Medulla oblongata (tissue), 1 donor: Measurements from ENCODE around the gene CDC42SE2.
A peak's percentile ranks its signal among the peaks of the same experiment; 100 is the strongest.
"Not testable (repeated sequence)": the region's sequence is repeated elsewhere in the genome, so short reads cannot be mapped to it uniquely, and the experiment has no call there.

Experiments
- DNase-seq: peaks from one replicate; pipeline ENCODE4 v3.0.0-alpha.2; 2015; ENCODE audit errors: extremely low spot score

CDC42SE2 gene

DNA sequence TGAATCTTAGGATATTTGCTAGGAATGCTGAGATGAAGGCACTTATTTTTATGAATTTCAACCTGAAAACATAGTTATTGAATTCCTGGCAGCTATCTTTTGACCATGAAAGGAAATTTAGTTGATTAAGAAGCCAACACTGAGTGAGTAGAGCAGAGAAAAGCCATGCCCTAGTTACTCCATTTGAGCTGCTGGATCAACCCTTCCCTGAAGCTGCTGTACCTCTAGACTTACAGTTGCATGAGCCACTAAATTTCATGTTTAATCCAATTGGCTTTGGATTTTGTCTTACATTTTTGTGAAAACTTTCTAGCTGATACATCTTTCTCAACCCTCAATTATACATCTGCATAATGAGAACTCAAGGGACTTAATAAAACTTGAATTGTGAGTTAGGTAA, 54.6 kb downstream of the CDC42SE2 start:
- DNase-seq, result no peak

DNA sequence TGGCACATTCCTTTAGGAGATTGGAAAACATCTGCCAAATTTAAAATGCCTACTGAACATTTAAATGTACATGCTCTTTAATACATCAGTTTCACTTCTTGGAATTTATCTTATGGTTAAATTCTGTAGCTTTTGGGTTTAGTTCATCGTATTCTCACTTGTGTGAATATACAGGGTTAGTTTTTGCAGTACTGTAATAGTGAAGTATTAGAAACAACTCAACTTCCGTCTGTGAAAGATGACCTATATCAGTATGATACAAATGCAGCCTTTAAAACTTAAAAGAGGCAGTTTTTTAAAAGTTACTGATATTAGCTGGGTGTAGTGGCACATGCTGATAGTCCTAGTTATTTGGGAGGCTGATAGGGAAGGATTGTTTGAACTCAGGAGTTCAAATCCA, 57.2 kb downstream of the CDC42SE2 start:
- no peak for DNase-seq

- no peak for DNase-seq
Observed at GRCh38 chr5:131322926-131323325, 59.1 kb downstream of the CDC42SE2 start.

DNA sequence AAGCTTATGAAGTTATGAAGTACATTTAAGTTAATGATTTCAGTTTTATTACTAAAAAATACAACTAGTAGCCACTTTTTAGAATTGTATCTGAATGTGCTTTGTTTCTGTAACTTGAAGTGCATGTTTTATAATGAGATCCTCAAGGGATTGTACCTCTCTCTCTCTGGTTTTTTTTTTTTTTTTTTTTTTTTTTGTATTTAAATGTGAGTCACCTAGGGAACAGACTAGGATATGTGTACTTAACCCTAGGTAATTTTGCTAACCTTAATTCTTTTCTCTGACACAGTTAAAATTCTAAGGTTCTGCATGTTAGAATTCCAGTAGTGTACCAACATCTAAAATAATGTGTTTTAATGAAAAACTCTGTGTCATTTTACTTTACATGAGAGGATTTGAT, 59.5 kb downstream of the CDC42SE2 start:
- DNase-seq, result no peak

- peak; percentile 88 for DNase-seq
Observed at GRCh38 chr5:131324303-131324702, 60.5 kb downstream of the CDC42SE2 start.

DNA sequence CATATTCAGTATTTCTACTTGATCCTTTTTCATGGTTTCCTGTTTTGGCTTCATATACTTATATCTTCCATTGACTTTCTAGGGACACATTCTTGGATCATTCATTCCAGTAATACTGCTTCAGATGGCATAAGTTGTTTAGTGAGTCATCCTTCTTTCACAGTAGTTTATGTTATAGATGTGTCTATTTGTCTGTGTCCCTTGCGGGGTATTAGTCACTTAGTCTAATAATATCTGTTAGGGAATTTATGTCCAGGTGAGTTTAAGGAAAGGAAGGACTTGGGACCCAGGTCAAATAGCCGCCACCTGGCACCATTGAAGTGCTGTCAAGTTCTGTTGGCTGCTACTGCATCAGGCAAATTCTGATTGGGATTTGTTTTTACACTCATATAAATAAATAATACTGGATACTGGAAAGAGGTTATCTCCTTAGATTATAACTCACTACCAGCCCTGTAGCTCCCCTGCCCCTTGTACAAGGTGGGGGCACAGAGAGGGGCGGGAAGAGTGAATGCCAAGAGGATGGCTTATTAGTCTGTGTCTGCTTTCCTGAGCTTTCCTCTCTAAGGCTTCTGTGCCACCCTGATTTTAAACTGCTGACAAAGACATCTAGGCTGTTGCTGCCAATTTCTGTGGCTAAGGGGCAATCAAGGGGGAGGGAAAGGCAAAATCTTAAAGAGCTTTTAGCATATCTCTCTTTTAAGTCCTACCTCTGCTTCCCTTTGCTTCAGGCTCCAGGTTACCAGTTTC, 64.9 kb downstream of the CDC42SE2 start:
- DNase-seq, result no peak

DNA sequence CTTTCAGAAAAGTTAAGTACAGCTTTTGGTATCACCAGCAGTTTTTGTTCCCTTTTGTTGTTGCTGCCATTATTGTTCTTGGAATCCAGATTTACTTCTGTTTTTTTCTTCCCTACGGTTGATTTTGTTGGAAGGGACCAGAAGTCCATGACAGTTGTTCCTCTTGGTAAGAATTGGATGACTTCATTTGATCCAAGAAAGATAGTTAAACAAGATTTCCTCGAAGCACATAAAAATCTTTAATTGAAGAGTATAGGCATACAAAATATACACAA, 65.4 kb downstream of the CDC42SE2 start:
- no peak for DNase-seq

- DNase-seq, result no peak
Observed at GRCh38 chr5:131330031-131330430, 66.2 kb downstream of the CDC42SE2 start.

DNA sequence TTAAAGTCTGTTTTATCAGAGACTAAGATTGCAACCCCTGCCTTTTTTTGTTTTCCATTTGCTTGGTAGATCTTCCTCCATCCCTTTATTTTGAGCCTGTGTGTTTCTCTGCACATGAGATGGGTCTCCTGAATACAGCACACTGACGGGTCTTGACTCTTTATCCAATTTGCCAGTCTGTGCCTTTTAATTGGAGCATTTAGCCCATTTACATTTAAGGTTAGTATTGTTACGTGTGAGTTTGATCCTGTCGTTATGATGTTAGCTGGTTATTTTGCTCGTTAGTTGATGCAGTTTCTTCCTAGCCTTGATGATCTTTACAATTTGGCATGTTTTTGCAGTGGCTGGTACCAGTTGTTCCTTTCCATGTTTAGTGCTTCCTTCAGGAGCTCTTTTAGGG, 71.9 kb downstream of the CDC42SE2 start:
- DNase-seq, result not testable (repeated sequence)

DNA sequence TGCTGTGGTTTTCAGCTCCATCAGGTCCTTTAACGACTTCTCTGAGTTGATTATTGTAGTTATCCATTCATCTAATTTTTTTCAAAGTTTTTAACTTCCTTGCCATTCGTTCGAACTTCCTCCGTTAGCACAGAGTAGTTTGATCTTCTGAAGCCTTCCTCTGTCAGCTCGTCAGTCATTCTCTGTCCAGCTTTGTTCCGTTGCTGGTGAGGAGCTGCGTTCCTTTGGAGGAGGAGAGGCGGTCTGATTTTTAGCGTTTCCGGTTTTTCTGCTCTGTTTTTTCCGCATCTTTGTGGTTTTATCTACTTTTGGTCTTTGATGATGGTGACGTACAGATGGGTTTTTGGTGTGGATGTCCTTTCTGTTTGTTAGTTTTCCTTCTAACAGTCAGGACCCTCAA, 72.9 kb downstream of the CDC42SE2 start:
- DNase-seq, result not testable (repeated sequence)

- DNase-seq, result not testable (repeated sequence)
Observed at GRCh38 chr5:131337240-131338050, 73.6 kb downstream of the CDC42SE2 start.

- DNase-seq, result no peak
Observed at GRCh38 chr5:131338051-131338453, 74.2 kb downstream of the CDC42SE2 start.

DNA sequence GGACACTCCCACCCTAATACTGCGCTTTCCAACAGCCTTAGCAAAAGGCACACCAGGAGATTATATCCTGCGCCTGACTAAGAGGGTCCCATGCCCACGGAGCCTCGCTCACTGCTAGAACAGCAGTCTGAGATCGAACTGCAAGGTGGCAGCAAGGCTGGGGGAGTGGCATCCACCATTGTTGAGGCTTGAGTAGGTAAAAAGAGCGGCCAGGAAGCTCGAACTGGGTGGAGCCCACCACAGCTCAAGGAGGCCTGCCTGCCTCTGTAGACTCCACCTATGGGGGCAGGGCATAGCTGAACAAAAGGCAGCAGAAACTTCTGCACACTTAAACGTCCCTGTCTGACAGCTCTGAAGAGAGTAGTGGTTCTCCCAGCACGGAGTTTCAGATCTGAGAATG, 80.4 kb downstream of the CDC42SE2 start:
- not testable (repeated sequence) for DNase-seq

- not testable (repeated sequence) for DNase-seq
Observed at GRCh38 chr5:131346204-131346603, 82.4 kb downstream of the CDC42SE2 start.

- DNase-seq, result no peak
Observed at GRCh38 chr5:131353991-131354390, 90.1 kb downstream of the CDC42SE2 start.

DNA sequence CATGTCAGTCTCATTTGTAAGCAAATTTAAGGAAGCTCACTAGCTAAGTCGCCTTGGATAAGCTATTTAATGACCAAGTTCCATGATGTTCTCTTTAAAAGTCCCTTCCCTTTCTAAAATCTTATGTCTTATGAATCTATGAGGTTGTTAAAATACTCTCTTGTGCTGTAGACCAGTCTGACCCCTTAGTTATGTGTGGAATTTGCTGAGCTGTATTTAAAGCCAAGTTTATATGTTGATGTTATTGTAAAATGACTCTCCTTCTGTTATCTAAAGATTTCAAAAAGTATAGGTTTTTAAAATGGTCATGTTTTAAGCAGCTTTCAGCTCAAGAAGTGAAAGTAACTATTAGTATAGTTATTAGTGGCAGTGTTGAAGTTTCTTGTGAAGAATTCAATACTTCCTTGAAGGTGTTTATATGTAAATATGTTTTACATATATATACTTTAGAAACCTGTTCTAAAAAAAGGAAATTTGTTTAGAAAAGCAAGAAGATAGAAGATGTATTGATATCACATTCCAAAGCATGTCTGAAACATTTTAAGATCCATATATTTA, 92.2 kb downstream of the CDC42SE2 start:
- DNase-seq, result no peak

- no peak for DNase-seq
Observed at GRCh38 chr5:131356619-131357018, 92.8 kb downstream of the CDC42SE2 start.

- no peak for DNase-seq
Observed at GRCh38 chr5:131357739-131358561, 94.1 kb downstream of the CDC42SE2 start.

DNA sequence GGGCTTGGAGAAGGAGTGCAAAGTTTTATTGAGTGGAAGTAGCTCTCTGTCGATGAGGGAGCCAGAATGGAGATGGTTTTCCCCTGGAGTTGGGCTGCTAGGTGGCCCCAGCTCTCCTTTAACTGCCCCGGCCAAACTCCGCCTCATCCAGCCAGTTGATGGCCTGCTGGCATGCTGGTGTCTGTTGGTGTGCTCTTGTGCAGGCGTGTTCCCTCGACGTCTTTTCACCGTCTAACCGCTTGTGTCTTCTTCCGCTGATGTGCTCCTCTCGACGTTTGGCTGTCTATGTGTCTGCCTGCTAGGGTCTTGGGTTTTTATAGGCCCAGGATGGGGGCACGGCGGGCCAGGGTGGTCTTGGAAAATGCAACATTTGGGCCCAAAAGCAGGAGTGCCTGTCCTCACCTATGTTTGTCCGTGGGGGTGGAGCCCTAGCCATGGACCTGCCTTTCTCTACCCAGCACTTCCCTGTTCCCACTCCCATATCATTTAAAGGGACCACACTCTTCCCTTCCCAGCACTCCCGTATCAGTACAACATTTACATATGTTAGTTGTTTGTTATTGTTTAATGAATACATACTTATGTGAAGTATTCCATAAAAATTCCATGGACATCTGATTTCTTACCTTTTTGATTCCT, 97.9 kb downstream of the CDC42SE2 start:
- DNase-seq, result no peak

- no peak for DNase-seq
Observed at GRCh38 chr5:131363811-131364506, 100.1 kb downstream of the CDC42SE2 start.

DNA sequence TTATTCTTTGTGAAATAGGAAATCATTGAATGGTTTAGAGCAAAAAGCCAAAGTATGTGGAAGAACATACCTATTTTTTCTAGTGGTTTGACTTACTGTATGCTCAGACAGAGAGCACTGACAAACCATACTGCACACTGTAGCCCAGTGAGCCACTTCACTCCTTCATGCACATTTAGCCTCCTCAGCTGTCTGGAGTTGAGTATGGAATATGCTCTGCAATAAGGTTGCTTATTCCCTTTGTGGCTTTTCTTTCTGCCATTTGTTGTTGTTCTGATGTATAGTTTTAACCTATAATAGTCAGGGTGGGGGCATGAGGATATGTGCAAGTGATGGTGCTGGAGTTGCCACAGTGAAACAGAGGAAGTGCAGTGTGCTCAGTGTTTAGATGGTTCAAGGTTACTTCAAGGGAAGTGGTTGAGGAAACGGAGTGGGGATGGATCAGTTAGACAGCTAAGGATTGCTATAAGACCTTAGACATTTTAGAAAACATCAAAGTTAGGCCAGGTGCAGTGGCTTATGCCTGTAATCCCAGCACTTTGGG, 100.7 kb downstream of the CDC42SE2 start:
- no peak for DNase-seq
